ENCODE data around the gene MCIDAS. TPM values are rescaled to one million over a fixed set of nuclear protein-coding genes. Genes with fewer than 3 reads are reported as not detected.

MCIDAS gene
- total RNA-seq, 1 experiment from 2014 or later, result 0.39 TPM

DNA sequence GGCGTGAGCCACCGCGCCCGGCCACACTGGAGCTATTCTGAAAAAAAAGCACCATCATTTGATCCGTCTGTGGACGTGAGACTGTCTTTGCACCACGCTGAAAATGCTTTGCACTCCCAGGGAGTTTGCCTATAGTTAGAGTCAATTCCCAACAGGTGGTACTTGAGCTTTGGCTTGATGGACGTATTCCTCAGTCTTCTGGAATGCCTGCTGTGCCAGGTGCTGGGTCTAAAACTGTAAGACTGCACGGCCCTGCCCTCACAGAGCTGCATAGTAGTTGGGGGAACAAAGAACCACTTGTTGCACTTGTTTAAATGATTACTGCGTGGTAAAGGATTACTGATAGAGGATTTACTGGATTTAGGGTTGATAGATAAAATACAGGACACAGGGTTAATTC is 9.7 kb upstream of the MCIDAS start:
- Histone ChIP-seq H3K79me2 (ENCODE audit: insufficient read depth, low read length) (no peaks in the 10 kb centered on the region), H4K20me1 (ENCODE audit: control insufficient read depth, insufficient read depth, insufficient read length) (no peaks in the 10 kb centered on the region), H2BK15ac (ENCODE audit: low read depth, low read length) (no peak overlapping the region), H3K23ac (ENCODE audit: insufficient read length, low read depth, low read length) (no peak overlapping the region), H3K14ac (ENCODE audit: insufficient read depth, low read length) (no peak overlapping the region), H2AK5ac (ENCODE audit: insufficient read length, low read length) (no peak overlapping the region), H3K4me2 (ENCODE audit: insufficient read depth, insufficient read length, low read length) (no peak overlapping the region), H3K56ac (ENCODE audit: insufficient read length, low read depth, low read length) (no peak overlapping the region), H4K5ac (ENCODE audit: insufficient read length, low read depth, low read length) (no peak overlapping the region), H4K91ac (ENCODE audit: insufficient read length, low read depth, low read length) (no peak overlapping the region), H3K23me2 (ENCODE audit: insufficient read length, low read depth, low read length, poor library complexity, severe bottlenecking) (peaks cover 21% of the 10 kb centered on the region), H4K8ac (replicated peaks; ENCODE audit: insufficient read length, low read depth, low read length) (no peak overlapping the region), H3K9me3 (ENCODE audit: control insufficient read depth, low read depth, low read length) (no peaks in the 10 kb centered on the region), H3K4me1 (ENCODE audit: insufficient read depth, low read length) (no peaks in the 10 kb centered on the region), H2AFZ (ENCODE audit: low read length) (no peak overlapping the region), H2BK20ac (ENCODE audit: low read depth, low read length, poor library complexity, severe bottlenecking) (no peak overlapping the region), H3K27me3 (ENCODE audit: insufficient read depth, low read length) (peaks cover 32% of the 10 kb centered on the region), H3K4ac (ENCODE audit: low read depth, low read length) (no peak overlapping the region), H3K27ac (ENCODE audit: insufficient read length, low read depth, low read length) (no peak overlapping the region), H3K9ac (ENCODE audit: extremely low read depth, insufficient read length, low read length) (no peak overlapping the region), H3K79me1 (ENCODE audit: insufficient read depth, low read depth, low read length, poor library complexity, severe bottlenecking) (no peaks in the 10 kb centered on the region), H2BK120ac (ENCODE audit: low read depth, low read length, poor library complexity, severe bottlenecking) (no peak overlapping the region), H2BK5ac (ENCODE audit: insufficient read length, low read length) (no peak overlapping the region), H3T11ph (ENCODE audit: low read length) (no peak overlapping the region), H3K18ac (ENCODE audit: insufficient read length, low read depth, low read length) (no peak overlapping the region), H2BK12ac (ENCODE audit: insufficient read length, low read depth, low read length) (no peak overlapping the region)
- Mint-ChIP-seq H3K27me3 (ENCODE audit: low read depth) (peaks cover 86% of the 10 kb centered on the region), H3K36me3 (ENCODE audit: insufficient read depth in 1 of 3, low read depth in 3 of 3) (peaks cover 0 to 2% (median 0%) of the 10 kb centered on the region in 3 experiments; a peak in 2 of 7 replicates), H3K27ac (no peak overlapping the region), H3K4me3 (no peak overlapping the region), H3K9me3 (peaks cover 0 to 8% of the 10 kb centered on the region in 2 experiments; a peak in 4 of 5 replicates), H3K4me1 (peaks cover 16 to 25% of the 10 kb centered on the region in 2 experiments)
- TF ChIP-seq, protein P1, sequence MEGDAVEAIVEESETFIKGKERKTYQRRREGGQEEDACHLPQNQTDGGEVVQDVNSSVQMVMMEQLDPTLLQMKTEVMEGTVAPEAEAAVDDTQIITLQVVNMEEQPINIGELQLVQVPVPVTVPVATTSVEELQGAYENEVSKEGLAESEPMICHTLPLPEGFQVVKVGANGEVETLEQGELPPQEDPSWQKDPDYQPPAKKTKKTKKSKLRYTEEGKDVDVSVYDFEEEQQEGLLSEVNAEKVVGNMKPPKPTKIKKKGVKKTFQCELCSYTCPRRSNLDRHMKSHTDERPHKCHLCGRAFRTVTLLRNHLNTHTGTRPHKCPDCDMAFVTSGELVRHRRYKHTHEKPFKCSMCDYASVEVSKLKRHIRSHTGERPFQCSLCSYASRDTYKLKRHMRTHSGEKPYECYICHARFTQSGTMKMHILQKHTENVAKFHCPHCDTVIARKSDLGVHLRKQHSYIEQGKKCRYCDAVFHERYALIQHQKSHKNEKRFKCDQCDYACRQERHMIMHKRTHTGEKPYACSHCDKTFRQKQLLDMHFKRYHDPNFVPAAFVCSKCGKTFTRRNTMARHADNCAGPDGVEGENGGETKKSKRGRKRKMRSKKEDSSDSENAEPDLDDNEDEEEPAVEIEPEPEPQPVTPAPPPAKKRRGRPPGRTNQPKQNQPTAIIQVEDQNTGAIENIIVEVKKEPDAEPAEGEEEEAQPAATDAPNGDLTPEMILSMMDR (conservative IDR thresholded peaks at IDR 0.05), result no peak
- DNase-seq, result no peak
- no CpG with 5 or more reads among the region's 10 CpGs for WGBS (ENCODE audit: extremely low coverage, insufficient read length, low lambda C conversion rate)
